Tibial nerve (tissue), 4 donors: ENCODE measurements around the gene SNRNP40. TPM values are rescaled to one million over a fixed set of nuclear protein-coding genes. Genes with fewer than 3 reads are reported as not detected.
A peak's percentile ranks its signal among the peaks of the same experiment; 100 is the strongest.

ENCODE experiments used
- DNase-seq, 2 donors: peaks; one replicate each; pipeline ENCODE4 v3.0.0-alpha.2; 2019; ENCODE audit warnings: low spot score in 2 of 2
- H3K27ac ChIP-seq, 4 donors: fragments of 200-600 bp; sonication (generic) in 3 of 4; one replicate each; pipeline ENCODE4 v1.5.1; 2017 to 2019; ENCODE audit warnings: mild to moderate bottlenecking in 1 of 4
- H3K27me3 ChIP-seq, 2 donors: fragments of 200-600 bp; sonication (generic) in 1 of 2; one replicate each; pipeline versions ENCODE4 v1.5.1 to v1.6.0; 2017 to 2019
- H3K36me3 ChIP-seq, 3 donors: fragments of 200-600 bp; sonication (generic); one replicate each; pipeline ENCODE4 v1.5.1; 2018 to 2019
- H3K4me1 ChIP-seq, 4 donors: fragments of 200-600 bp; sonication (generic) in 3 of 4; one replicate each; pipeline ENCODE4 v1.5.1; 2017 to 2019
- H3K4me3 ChIP-seq, 4 donors: fragments of 200-600 bp; sonication (generic) in 3 of 4; one replicate each; pipeline ENCODE4 v1.5.1; 2017 to 2019; ENCODE audit warnings: mild to moderate bottlenecking in 1 of 4, moderate library complexity in 1 of 4
- H3K9me3 ChIP-seq, 4 donors: fragments of 200-600 bp; sonication (generic) in 3 of 4; one replicate each; pipeline ENCODE4 v1.5.1; 2017 to 2019
- EP300 ChIP-seq, 2 donors: sonication (generic); formaldehyde crosslinking; IDR thresholded peaks; one replicate each; pipeline ENCODE4 v1.6.1; 2017; ENCODE audit warnings: antibody characterized with exemption in 2 of 2, mild to moderate bottlenecking in 1 of 2
- POLR2A ChIP-seq, 2 donors: fragments of 450-650 bp; IDR thresholded peaks; one replicate each; pipeline ENCODE4 v1.6.1; 2017; ENCODE audit warnings: antibody characterized with exemption in 2 of 2, mild to moderate bottlenecking in 2 of 2, moderate library complexity in 2 of 2
- WGBS, 2 donors: methylation state at CpG; one replicate each; pipeline ENCODE4 v1.1.5; 2018; 5-methylcytosine and 5-hydroxymethylcytosine counted together
- total RNA-seq, 4 donors: library from RNA; depleted of rRNA; stranded (reverse); fragments of >200 nt; gene quantifications; one replicate each; pipeline ENCODE4 v1.1.0, GENCODE V29; 2016
- TF ChIP-seq, protein P1 (sequence below), 5 experiments: fragments of 200-600 bp in 3 of 5; fragments of 450-650 bp in 2 of 5; sonication (generic) in 3 of 5; IDR thresholded peaks; one replicate each; pipeline ENCODE4 v1.5.1; 2016 to 2019; ENCODE audit warnings: antibody characterized with exemption in 5 of 5, mild to moderate bottlenecking in 3 of 5, moderate library complexity in 2 of 5

SNRNP40 gene
- total RNA-seq, 4 donors from 2014 or later: 42.8 to 57.0 (median 48.4) TPM

DNA sequence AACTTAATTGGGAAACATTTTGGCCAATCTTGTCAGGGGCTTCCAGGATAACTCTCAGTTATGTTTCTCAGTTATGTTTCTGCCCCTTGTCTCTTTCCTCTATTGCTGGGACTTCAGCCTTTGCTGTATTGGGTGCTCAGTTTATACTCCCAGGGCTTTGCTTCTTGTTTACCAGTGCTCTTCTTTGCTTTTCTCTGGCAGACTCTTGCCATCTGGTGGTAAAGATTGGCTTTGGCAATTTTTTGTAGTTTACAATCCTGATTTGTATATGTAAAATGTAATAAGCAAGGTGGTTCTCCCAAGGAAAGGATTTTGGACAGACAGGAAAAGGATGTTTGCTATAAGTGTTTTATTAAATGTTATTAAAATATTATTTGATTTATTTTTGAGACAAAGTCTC, 38.4 kb upstream of the SNRNP40 start:
- Histone ChIP-seq H3K27me3 (no peaks in the 10 kb centered on the region), H3K4me1 (no peaks in the 10 kb centered on the region), H3K27ac (no peak overlapping the region), H3K9me3 (no peaks in the 10 kb centered on the region), H3K4me3 (no peak overlapping the region), H3K36me3 (peaks cover 0 to 27% (median 6%) of the 10 kb centered on the region in 3 donors)
- TF ChIP-seq POLR2A (IDR thresholded peaks at IDR 0.05): no peak
- TF ChIP-seq, protein P1, sequence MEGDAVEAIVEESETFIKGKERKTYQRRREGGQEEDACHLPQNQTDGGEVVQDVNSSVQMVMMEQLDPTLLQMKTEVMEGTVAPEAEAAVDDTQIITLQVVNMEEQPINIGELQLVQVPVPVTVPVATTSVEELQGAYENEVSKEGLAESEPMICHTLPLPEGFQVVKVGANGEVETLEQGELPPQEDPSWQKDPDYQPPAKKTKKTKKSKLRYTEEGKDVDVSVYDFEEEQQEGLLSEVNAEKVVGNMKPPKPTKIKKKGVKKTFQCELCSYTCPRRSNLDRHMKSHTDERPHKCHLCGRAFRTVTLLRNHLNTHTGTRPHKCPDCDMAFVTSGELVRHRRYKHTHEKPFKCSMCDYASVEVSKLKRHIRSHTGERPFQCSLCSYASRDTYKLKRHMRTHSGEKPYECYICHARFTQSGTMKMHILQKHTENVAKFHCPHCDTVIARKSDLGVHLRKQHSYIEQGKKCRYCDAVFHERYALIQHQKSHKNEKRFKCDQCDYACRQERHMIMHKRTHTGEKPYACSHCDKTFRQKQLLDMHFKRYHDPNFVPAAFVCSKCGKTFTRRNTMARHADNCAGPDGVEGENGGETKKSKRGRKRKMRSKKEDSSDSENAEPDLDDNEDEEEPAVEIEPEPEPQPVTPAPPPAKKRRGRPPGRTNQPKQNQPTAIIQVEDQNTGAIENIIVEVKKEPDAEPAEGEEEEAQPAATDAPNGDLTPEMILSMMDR (IDR thresholded peaks at IDR 0.05): peak; percentile 20 to 61 (median 49)
- no peak for DNase-seq

GRCh38 chr1:31327381-31327780, 30.8 kb upstream of the SNRNP40 start:
- no peaks in the 10 kb centered on the region for H3K27me3 ChIP-seq
- H3K9me3 ChIP-seq: no peaks in the 10 kb centered on the region
- H3K36me3 ChIP-seq: peaks cover 0 to 24% (median 0%) of the 10 kb centered on the region in 3 donors
- TF ChIP-seq EP300 (IDR thresholded peaks at IDR 0.05) (no peak), POLR2A (IDR thresholded peaks at IDR 0.05) (no peak)
- TF ChIP-seq, protein P1 (IDR thresholded peaks at IDR 0.05): no peak
- no peak overlapping the region for H3K4me3 ChIP-seq
- DNase-seq: no peak
- H3K27ac ChIP-seq: peak overlapping the region in 2 of 4 donors; percentile 34 to 52
- H3K4me1 ChIP-seq: peaks cover 0 to 9% (median 2%) of the 10 kb centered on the region in 4 donors
- 32 to 38% methylated on average over 3 of the region's 3 CpGs for WGBS, 2 donors

GRCh38 chr1:31326461-31326860, 29.9 kb upstream of the SNRNP40 start:
- WGBS, 2 donors: 96 to 97% methylated on average over 1 of the region's 1 CpG
- no peak for TF ChIP-seq EP300 (IDR thresholded peaks at IDR 0.05)
- TF ChIP-seq, protein P1 (IDR thresholded peaks at IDR 0.05): no peak
- no peak for TF ChIP-seq POLR2A (IDR thresholded peaks at IDR 0.05)
- no peak for DNase-seq
- no peak overlapping the region for H3K4me3 ChIP-seq
- no peaks in the 10 kb centered on the region for H3K9me3 ChIP-seq
- H3K27ac ChIP-seq: no peak overlapping the region
- H3K27me3 ChIP-seq: no peaks in the 10 kb centered on the region
- peaks cover 0 to 9% (median 2%) of the 10 kb centered on the region in 4 donors for H3K4me1 ChIP-seq
- H3K36me3 ChIP-seq: peaks cover 0 to 29% (median 0%) of the 10 kb centered on the region in 3 donors

GRCh38 chr1:31324992-31325391, 28.4 kb upstream of the SNRNP40 start:
- H3K36me3 ChIP-seq: peaks cover 0 to 41% (median 0%) of the 10 kb centered on the region in 3 donors
- no peak for DNase-seq
- no peak for TF ChIP-seq EP300 (IDR thresholded peaks at IDR 0.05)
- TF ChIP-seq POLR2A (IDR thresholded peaks at IDR 0.05): no peak
- TF ChIP-seq, protein P1 (IDR thresholded peaks at IDR 0.05): no peak
- 96 to 100% methylated on average over 2 to 3 of the region's 3 CpGs for WGBS, 2 donors
- H3K4me3 ChIP-seq: no peak overlapping the region
- H3K27ac ChIP-seq: no peak overlapping the region
- H3K9me3 ChIP-seq: no peaks in the 10 kb centered on the region
- no peaks in the 10 kb centered on the region for H3K27me3 ChIP-seq
- H3K4me1 ChIP-seq: peaks cover 0 to 9% (median 2%) of the 10 kb centered on the region in 4 donors

- TF ChIP-seq EP300 (IDR thresholded peaks at IDR 0.05) (no peak), POLR2A (IDR thresholded peaks at IDR 0.05) (no peak)
- TF ChIP-seq, protein P1 (IDR thresholded peaks at IDR 0.05): no peak
- H3K27me3 ChIP-seq: no peaks in the 10 kb centered on the region
- H3K9me3 ChIP-seq: no peaks in the 10 kb centered on the region
- DNase-seq: no peak
- H3K4me1 ChIP-seq: peaks cover 0 to 9% (median 2%) of the 10 kb centered on the region in 4 donors
- WGBS, 2 donors: 93 to 95% methylated on average over 3 to 4 of the region's 4 CpGs
- no peak overlapping the region for H3K4me3 ChIP-seq
- H3K36me3 ChIP-seq: peaks cover 0 to 50% (median 0%) of the 10 kb centered on the region in 3 donors
- H3K27ac ChIP-seq: no peak overlapping the region
Observed at GRCh38 chr1:31324093-31324492, 27.5 kb upstream of the SNRNP40 start.
